Body of pancreas (tissue), 4 donors: ENCODE results near the gene HDAC11.

ENCODE experiments used
- POLR2A ChIP-seq, 3 donors: fragments of 450-650 bp; IDR thresholded peaks; one replicate each; pipeline ENCODE4 v1.6.1; 2016; ENCODE audit warnings: antibody characterized with exemption in 3 of 3, mild to moderate bottlenecking in 2 of 3
- TF ChIP-seq, protein P1 (sequence below), 7 experiments: fragments of 450-650 bp in 4 of 7; fragments of 200-600 bp in 3 of 7; sonication (generic) in 3 of 7; IDR thresholded peaks; one replicate each; pipeline ENCODE4 v1.5.1; 2016 to 2019; ENCODE audit warnings: antibody characterized with exemption in 7 of 7

DNA sequence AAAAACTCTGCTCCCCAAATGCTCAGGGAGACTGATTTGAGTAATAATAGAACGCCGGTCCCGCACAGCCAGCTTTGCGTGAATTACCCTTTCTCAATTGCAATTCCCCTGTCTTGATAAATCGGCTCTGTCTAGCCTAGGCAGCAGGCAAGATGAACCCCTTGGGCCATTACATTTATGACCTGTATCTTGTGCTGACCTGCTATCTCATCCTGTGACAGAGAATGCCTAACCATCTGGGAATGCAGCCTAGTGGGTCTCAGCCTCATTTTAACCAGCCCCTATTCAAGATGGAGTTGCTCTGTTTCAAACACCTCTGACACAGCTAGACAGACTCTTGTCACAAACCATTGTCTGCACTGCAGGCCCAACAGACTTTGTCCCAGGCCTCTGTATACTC is 46.2 kb upstream of the HDAC11 start:
- TF ChIP-seq, protein P1, sequence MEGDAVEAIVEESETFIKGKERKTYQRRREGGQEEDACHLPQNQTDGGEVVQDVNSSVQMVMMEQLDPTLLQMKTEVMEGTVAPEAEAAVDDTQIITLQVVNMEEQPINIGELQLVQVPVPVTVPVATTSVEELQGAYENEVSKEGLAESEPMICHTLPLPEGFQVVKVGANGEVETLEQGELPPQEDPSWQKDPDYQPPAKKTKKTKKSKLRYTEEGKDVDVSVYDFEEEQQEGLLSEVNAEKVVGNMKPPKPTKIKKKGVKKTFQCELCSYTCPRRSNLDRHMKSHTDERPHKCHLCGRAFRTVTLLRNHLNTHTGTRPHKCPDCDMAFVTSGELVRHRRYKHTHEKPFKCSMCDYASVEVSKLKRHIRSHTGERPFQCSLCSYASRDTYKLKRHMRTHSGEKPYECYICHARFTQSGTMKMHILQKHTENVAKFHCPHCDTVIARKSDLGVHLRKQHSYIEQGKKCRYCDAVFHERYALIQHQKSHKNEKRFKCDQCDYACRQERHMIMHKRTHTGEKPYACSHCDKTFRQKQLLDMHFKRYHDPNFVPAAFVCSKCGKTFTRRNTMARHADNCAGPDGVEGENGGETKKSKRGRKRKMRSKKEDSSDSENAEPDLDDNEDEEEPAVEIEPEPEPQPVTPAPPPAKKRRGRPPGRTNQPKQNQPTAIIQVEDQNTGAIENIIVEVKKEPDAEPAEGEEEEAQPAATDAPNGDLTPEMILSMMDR (IDR thresholded peaks at IDR 0.05): no peak
- TF ChIP-seq POLR2A (IDR thresholded peaks at IDR 0.05): no peak
